NK-92 (cell line): Measurements from ENCODE around the gene CES5A.
"Not testable (repeated sequence)": the region's sequence is repeated elsewhere in the genome, so short reads cannot be mapped to it uniquely, and the experiment has no call there.

Experiments used
- DNase-seq: peaks from one replicate; lab custom pipeline; 2025; ENCODE audit not compliant: unreplicated experiment; lab: John Stamatoyannopoulos, UW

CES5A gene

GRCh38 chr16:55830658-55831294 lies 44.4 kb downstream of the CES5A start:
- DNase-seq, result no peak

GRCh38 chr16:55829232-55829631 lies 45.9 kb downstream of the CES5A start:
- not testable (repeated sequence) for DNase-seq

- DNase-seq, result no peak
These were observed 46.5 kb downstream of the CES5A start for GRCh38 chr16:55828680-55829079.

GRCh38 chr16:55825115-55825728 lies 50.0 kb downstream of the CES5A start:
- DNase-seq, result no peak

DNA sequence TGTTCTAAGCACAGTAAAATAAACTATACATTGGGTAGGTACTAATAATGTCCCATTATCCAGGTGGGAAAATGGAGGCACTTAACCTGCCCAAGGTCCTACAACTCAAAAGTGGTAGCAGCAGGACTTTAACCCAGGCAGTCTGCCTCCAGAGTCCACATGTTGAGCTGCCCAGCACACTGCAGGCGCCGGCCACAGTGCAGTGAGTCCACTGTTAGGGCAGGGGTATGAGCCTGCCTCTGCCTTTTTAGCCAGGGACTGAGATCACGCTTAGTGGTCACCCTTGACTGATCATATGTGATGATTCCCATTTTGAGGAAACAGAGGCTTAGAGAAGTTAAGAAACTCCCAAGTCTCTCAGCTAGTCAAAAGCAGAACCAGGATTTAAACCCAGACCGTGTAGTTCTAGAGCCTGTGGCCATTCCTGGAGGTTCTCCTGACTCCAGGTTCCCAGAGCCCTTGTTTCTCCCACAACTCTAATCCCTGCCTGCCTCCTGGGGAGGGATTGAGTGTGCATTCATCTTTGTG lies 50.6 kb downstream of the CES5A start:
- no peak for DNase-seq

DNA sequence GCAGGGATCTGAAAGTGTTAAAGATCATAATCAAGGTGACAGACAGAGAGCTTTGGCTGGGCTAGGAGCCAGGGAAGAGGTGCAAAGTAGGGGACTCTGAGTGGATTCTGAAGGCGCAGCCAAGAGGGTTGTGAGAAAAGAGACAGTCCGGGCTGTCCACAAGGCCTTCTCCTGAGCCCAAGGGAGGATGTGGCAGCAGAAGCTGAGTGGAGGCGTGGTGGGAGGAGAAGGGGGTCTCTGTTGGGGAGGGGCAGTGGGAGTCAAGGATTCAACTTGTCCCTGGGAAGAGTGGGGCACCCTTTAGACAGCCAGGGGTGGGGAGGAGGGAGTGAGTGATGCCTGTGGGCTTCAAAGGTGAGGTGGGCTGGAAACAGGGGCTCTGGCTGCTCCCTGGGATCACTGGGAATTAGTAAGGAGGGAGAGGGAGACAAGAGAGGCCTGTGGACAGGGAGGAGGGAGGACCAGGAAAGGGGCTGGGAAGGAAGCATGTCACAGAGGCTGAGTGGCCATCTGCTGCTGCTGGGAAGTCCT lies 52.8 kb downstream of the CES5A start:
- no peak for DNase-seq

GRCh38 chr16:55821210-55821609 lies 54.0 kb downstream of the CES5A start:
- no peak for DNase-seq

DNA sequence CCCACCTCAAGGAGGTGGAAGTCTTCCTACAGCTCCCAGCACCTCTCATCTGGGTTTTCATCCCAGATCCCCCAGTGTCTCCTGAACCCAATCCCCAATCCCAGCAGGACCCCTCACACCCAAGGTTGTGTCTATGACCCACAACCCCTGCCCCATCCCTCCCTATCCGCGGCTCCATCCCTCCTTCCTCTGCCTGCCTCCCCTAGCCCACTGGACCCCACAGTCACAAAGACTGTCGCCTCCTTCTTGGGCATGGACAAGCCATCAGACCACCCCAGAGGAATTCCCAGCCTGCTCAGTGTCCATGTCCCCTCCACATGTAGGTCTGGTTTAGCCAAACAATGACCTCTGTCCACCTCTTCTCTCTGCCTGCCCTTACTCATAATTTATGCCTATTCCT lies 54.6 kb downstream of the CES5A start:
- DNase-seq, result no peak

GRCh38 chr16:55817236-55817912 lies 57.8 kb downstream of the CES5A start:
- no peak for DNase-seq

- not testable (repeated sequence) for DNase-seq
These were observed 59.0 kb downstream of the CES5A start for GRCh38 chr16:55816222-55816621.

DNA sequence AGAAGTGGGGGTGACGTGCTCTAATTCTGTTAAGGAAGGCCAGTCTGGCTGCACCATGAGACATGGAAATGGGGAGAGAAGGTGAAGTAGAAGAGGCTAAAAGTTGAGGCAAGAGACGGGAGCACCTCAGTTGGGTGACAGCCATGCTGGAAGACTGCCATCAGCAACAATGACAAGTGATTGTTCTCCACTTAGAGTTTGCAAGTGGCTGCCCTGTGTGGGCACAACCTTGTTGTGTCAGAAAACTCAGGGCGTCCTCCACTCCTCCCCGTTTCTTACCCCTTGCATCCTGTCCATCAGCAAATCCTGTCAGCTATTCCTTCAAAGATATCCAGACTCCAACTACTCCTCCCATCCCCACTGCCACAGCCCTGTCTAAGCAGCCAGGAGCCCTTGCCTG lies 59.9 kb downstream of the CES5A start:
- no peak for DNase-seq

DNA sequence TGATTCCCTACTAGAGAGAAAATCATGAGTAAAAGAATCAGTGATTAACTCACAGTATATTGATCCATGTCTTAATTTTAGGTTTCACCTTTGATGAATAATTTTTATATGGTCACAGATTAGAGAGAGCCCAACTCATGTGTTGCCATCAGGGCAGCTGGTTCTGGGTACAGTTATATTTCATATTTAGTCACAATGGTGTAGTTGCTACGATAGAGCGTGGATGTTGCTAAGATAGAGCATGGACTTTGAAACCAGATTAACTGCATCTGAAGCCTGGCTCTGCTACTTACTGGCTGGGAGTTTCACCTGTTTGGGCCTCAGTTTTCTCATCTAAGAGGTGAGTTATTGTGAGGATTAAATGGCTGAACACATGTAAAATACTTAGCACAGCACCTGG lies 61.0 kb downstream of the CES5A start:
- not testable (repeated sequence) for DNase-seq

GRCh38 chr16:55813730-55814129 lies 61.4 kb downstream of the CES5A start:
- not testable (repeated sequence) for DNase-seq

GRCh38 chr16:55812951-55813350 lies 62.2 kb downstream of the CES5A start:
- DNase-seq, result no peak

DNA sequence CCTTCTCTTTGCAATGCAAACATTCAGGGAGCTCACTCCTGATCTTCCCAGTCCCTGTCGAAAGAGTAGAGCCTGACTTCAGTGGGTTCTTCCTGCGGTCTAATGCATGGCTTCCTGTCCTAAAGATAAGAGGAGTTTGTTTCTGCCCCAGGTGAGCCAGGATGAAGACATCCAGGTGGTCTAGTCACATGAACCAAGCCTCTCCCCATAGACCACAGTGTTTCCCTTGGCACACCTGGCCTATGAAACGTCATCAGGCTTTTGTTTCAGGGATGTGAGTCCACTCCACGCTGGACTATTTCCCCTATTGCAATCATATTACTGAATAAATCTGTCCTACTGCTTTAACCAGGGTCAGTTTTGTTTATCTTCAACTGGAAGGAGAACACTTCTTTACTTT lies 63.4 kb downstream of the CES5A start:
- DNase-seq, result no peak

DNA sequence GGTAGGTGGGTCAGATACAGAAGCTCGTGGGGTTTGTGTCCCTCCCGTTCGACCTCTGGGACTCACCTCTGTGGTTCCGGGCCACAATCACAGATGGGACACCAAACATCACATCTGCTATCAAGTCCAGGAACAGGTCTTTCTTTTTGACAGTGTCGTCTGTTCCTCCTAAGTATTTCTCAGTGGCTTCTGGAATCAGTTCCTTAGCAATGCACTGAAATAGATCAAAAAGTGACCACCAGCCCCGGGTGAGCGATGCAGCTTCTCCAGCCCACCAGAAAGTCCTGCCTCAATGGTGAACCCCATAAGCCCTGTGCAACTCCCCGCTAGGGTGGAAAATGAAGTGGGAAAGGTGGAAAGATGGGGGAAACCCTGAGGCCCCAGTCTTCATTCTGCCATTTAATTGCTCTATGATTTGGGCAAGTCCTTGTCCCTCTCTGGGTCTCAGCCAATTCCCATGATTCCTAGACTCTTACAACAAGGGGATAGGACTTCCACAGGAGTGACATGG lies 64.7 kb downstream of the CES5A start:
- no peak for DNase-seq

DNA sequence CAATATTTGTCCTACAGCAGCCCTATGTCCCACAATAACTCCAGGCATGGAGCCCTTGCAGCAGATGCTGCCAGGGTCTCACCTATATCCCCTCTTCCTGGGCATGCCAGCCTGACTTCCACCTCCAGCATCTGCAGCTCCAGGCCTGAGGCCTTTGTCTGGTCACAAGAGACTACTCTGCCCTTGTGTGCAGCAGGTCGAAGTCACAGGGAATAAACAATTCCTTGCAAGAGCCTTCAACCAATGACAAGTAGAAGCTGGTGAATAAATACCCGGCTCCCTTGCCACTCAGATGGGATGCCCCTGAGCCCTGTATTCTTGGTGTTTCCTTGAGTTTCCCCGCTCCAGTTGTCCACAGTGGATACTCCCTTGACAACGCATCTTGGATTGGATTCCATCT lies 65.3 kb downstream of the CES5A start:
- no peak for DNase-seq

DNA sequence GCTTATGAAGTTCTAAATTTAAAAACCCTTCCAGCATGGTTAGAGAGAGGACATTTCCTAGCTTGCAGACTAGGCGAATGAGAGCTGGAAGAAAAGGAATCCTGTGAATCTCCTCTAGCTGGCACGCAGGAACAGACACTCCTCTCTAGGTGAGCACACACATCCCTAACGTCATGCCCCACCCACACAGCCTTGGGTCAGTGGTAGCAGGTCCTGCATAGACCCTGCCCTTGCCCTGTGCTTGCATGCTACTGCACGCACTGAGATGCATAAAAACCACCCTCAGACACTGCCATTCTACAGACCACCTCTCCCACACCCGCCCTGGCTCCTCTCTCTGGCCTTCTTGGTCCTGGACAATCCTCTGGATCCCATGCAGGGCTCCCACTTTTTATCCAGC lies 65.8 kb downstream of the CES5A start:
- DNase-seq, result no peak

- not testable (repeated sequence) for DNase-seq
These were observed 66.9 kb downstream of the CES5A start for GRCh38 chr16:55808286-55808685.

- DNase-seq, result not testable (repeated sequence)
These were observed 70.1 kb downstream of the CES5A start for GRCh38 chr16:55805104-55805503.

- not testable (repeated sequence) for DNase-seq
These were observed 71.5 kb downstream of the CES5A start for GRCh38 chr16:55803681-55804080.
